H1 (cell line): ENCODE data around the gene CIC. TPM values are rescaled to one million over a fixed set of nuclear protein-coding genes. Genes with fewer than 3 reads are reported as not detected.

Experiments
- CTCF ChIA-PET: fragments of 300-600 bp; sonication (Branson Sonifier 250); formaldehyde crosslinking; loops from one replicate; lab custom pipeline; 2021; ENCODE audit not compliant: partially characterized antibody; lab: Charles Lee
- POLR2A ChIA-PET: fragments of 300-600 bp; sonication (Branson Sonifier 250); formaldehyde crosslinking; loops from one replicate; lab custom pipeline; 2021; ENCODE audit warnings: inconsistent platforms; ENCODE audit not compliant: partially characterized antibody; lab: Charles Lee
- DNase-seq, 2 experiments: peaks; one replicate each; pipeline versions ENCODE4 v3.0.0 to v3.0.0-alpha.2; 2010 to 2022; ENCODE audit warnings: low spot score in 2 of 2, low read depth in 1 of 2, mixed read lengths in 1 of 2
- FAIRE-seq: peaks from 2 replicates; lab custom pipeline; 2011; peaks lifted over from hg19 to GRCh38; lab: Jason Lieb, UNC
- H2AFZ ChIP-seq: 2 replicates; pipeline ENCODE4 v1.8.1; 2012; ENCODE audit warnings: low read length, inconsistent platforms
- H2AK5ac ChIP-seq: 2 replicates; pipeline ENCODE4 v1.6.1; 2013; ENCODE audit warnings: low read depth, low read length
- H2BK120ac ChIP-seq: replicated peaks from 2 replicates; pipeline ENCODE3; 2013; ENCODE audit warnings: low read depth, low read length, inconsistent platforms
- H2BK12ac ChIP-seq: 2 replicates; pipeline ENCODE4 v1.6.1; 2013; ENCODE audit warnings: low read depth, low read length
- H2BK15ac ChIP-seq: 2 replicates; pipeline ENCODE4 v1.6.1; 2013; ENCODE audit warnings: low read length
- H2BK20ac ChIP-seq: 2 replicates; pipeline ENCODE4 v1.6.1; 2013; ENCODE audit warnings: low read length
- H2BK5ac ChIP-seq: 2 replicates; pipeline ENCODE4 v1.6.1; 2013; ENCODE audit warnings: low read depth, low read length
- H3K14ac ChIP-seq: 2 replicates; pipeline ENCODE4 v1.6.1; 2013; ENCODE audit warnings: inconsistent platforms; ENCODE audit not compliant: insufficient read length
- H3K18ac ChIP-seq: 2 replicates; pipeline ENCODE4 v1.6.1; 2013; ENCODE audit warnings: low read length; ENCODE audit errors: extremely low read depth
- H3K23ac ChIP-seq: 2 replicates; pipeline ENCODE4 v1.6.1; 2013; ENCODE audit warnings: inconsistent platforms; ENCODE audit not compliant: insufficient read length
- H3K23me2 ChIP-seq: 2 replicates; pipeline ENCODE4 v1.6.1; 2013; ENCODE audit warnings: low read depth, low read length
- H3K27ac ChIP-seq: 2 replicates; pipeline ENCODE4 v1.6.1; 2011; ENCODE audit warnings: low read depth, low read length, inconsistent platforms
- H3K27me3 ChIP-seq, 4 experiments: replicated peaks in 1 of 4; 1 replicate in 1 of 4; 2 replicates in 3 of 4; pipeline versions ENCODE4 v1.6.1 to v1.8.1; 2011 to 2013; ENCODE audit warnings: low read length in 3 of 4, mild to moderate bottlenecking in 3 of 4, inconsistent platforms in 2 of 4, mixed read lengths in 2 of 4, moderate library complexity in 1 of 4; ENCODE audit not compliant: control insufficient read depth in 3 of 4, insufficient read depth in 3 of 4; ENCODE audit errors: extremely low read depth in 1 of 4
- H3K36me3 ChIP-seq, 4 experiments: 2 replicates each; pipeline versions ENCODE4 v1.6.1 to v1.8.1; 2011 to 2013; ENCODE audit warnings: mild to moderate bottlenecking in 4 of 4, low read length in 3 of 4, moderate library complexity in 2 of 4, control low read depth in 1 of 4, inconsistent platforms in 1 of 4; ENCODE audit not compliant: insufficient read depth in 4 of 4, control insufficient read depth in 2 of 4
- H3K4ac ChIP-seq: replicated peaks from 2 replicates; pipeline ENCODE3; 2013; ENCODE audit warnings: low read length, low read depth, mixed read lengths, inconsistent platforms; ENCODE audit not compliant: insufficient read length
- H3K4me1 ChIP-seq, 4 experiments: replicated peaks in 1 of 4; 1 replicate in 1 of 4; 2 replicates in 3 of 4; pipeline versions ENCODE4 v1.6.1 to v1.8.1; 2011 to 2013; ENCODE audit warnings: low read length in 3 of 4, inconsistent platforms in 2 of 4, mixed read lengths in 1 of 4; ENCODE audit not compliant: insufficient read depth in 4 of 4, control insufficient read depth in 3 of 4
- H3K4me2 ChIP-seq, 2 experiments: 2 replicates each; pipeline versions ENCODE4 v1.6.1 to v1.8.1; 2011 to 2013; ENCODE audit warnings: low read depth in 2 of 2, low read length in 2 of 2, control low read depth in 1 of 2, inconsistent platforms in 1 of 2, mild to moderate bottlenecking in 1 of 2; ENCODE audit not compliant: insufficient read depth in 1 of 2
- H3K4me3 ChIP-seq, 4 experiments: fragments of 200-600, 300-600 bp in 1 of 4; sonication (generic), shearing (Covaris generic), sonication (Bioruptor Twin) in 1 of 4; 2 replicates each; pipeline versions ENCODE4 v1.5.1 to v1.8.1; 2011 to 2016; ENCODE audit warnings: low read length in 4 of 4, low read depth in 3 of 4, control low read depth in 2 of 4, inconsistent platforms in 2 of 4, mild to moderate bottlenecking in 2 of 4, mixed read lengths in 1 of 4, moderate library complexity in 1 of 4; ENCODE audit not compliant: insufficient read depth in 2 of 4; ENCODE audit errors: extremely low read depth in 1 of 4
- H3K56ac ChIP-seq: replicated peaks from 2 replicates; pipeline ENCODE3; 2013; ENCODE audit warnings: low read depth, mild to moderate bottlenecking, mixed read lengths, low read length, inconsistent platforms; ENCODE audit not compliant: insufficient read length
- H3K79me1 ChIP-seq: 2 replicates; pipeline ENCODE4 v1.6.1; 2013; ENCODE audit warnings: low read depth, low read length, control low read depth
- H3K79me2 ChIP-seq, 2 experiments: 2 replicates each; pipeline versions ENCODE4 v1.6.1 to v1.8.1; 2012 to 2013; ENCODE audit warnings: low read length in 2 of 2, mild to moderate bottlenecking in 2 of 2, inconsistent platforms in 1 of 2; ENCODE audit not compliant: insufficient read depth in 2 of 2, control insufficient read depth in 1 of 2
- H3K9ac ChIP-seq, 4 experiments: replicated peaks in 1 of 4; 1 replicate in 1 of 4; 2 replicates in 3 of 4; pipeline versions ENCODE4 v1.6.1 to v1.8.1; 2011 to 2013; ENCODE audit warnings: low read depth in 3 of 4, low read length in 3 of 4, control low read depth in 2 of 4, mild to moderate bottlenecking in 2 of 4, moderate library complexity in 2 of 4, inconsistent platforms in 1 of 4; ENCODE audit errors: extremely low read depth in 1 of 4
- H3K9me3 ChIP-seq, 2 experiments: 2 replicates each; pipeline versions ENCODE4 v1.6.1 to v1.8.1; 2012 to 2013; ENCODE audit warnings: mild to moderate bottlenecking in 2 of 2, moderate library complexity in 2 of 2, control low read depth in 1 of 2, inconsistent platforms in 1 of 2, low read depth in 1 of 2, low read length in 1 of 2, mixed read lengths in 1 of 2; ENCODE audit not compliant: insufficient read depth in 2 of 2
- H4K20me1 ChIP-seq, 2 experiments: replicated peaks in 1 of 2; 2 replicates each; pipeline versions ENCODE3 to v1.8.1; 2011 to 2013; ENCODE audit warnings: inconsistent platforms in 2 of 2, low read length in 2 of 2, mild to moderate bottlenecking in 1 of 2; ENCODE audit not compliant: insufficient read depth in 2 of 2, control insufficient read depth in 1 of 2
- H4K5ac ChIP-seq: 2 replicates; pipeline ENCODE4 v1.6.1; 2013; ENCODE audit warnings: low read length, low read depth, mixed read lengths, inconsistent platforms; ENCODE audit not compliant: insufficient read length
- H4K8ac ChIP-seq: 2 replicates; pipeline ENCODE4 v1.8.0; 2013; ENCODE audit warnings: mild to moderate bottlenecking, moderate library complexity, low read length, inconsistent platforms; ENCODE audit not compliant: insufficient read depth; ENCODE audit errors: extremely low read depth
- H4K91ac ChIP-seq: replicated peaks from 2 replicates; pipeline ENCODE3; 2013; ENCODE audit warnings: low read length, mixed read lengths, inconsistent platforms; ENCODE audit not compliant: insufficient read length
- ATF2 ChIP-seq: IDR thresholded peaks from 2 replicates; pipeline ENCODE4 v1.6.1; 2012; ENCODE audit warnings: low read length, inconsistent platforms
- CTBP2 ChIP-seq: IDR thresholded peaks from 2 replicates; pipeline ENCODE4 v1.7.0; 2011; ENCODE audit warnings: borderline replicate concordance, mild to moderate bottlenecking, moderate library complexity, mixed read lengths, low read length; ENCODE audit not compliant: insufficient read depth, insufficient read length
- KDM4A ChIP-seq: IDR thresholded peaks from one replicate; pipeline ENCODE4 v1.7.1; 2012; ENCODE audit warnings: low read depth, mild to moderate bottlenecking, moderate library complexity, low read length, inconsistent platforms; ENCODE audit not compliant: severe bottlenecking
- KDM5A ChIP-seq: fragments of 200-600 bp; IDR thresholded peaks from 2 replicates; pipeline ENCODE4 v1.7.1; 2012; ENCODE audit warnings: mild to moderate bottlenecking, low read length, inconsistent platforms, mixed read lengths
- POLR2AphosphoS5 ChIP-seq: IDR thresholded peaks from 2 replicates; pipeline ENCODE4 v1.6.1; 2011; ENCODE audit warnings: low read depth, low read length
- RAD21 ChIP-seq, 2 experiments: IDR thresholded peaks in 1 of 2; conservative IDR thresholded peaks in 1 of 2; 2 replicates each; pipeline ENCODE4 v1.6.1; 2011; ENCODE audit warnings: low read depth in 2 of 2, low read length in 2 of 2, improper control_type of control experiment in 1 of 2, inconsistent platforms in 1 of 2, mild to moderate bottlenecking in 1 of 2, moderate library complexity in 1 of 2
- RNF2 ChIP-seq: fragments of 200-900, 300-1000 bp; sonication (generic); IDR thresholded peaks from 2 replicates; pipeline ENCODE4 v1.7.1; 2016; ENCODE audit warnings: borderline replicate concordance, low read depth, mild to moderate bottlenecking, antibody characterized with exemption, low read length; ENCODE audit not compliant: poor library complexity, severe bottlenecking; ENCODE audit errors: missing control alignments
- SIX5 ChIP-seq: IDR thresholded peaks from 2 replicates; pipeline ENCODE4 v1.6.1; 2011; ENCODE audit warnings: mild to moderate bottlenecking, low read depth, low read length
- SUZ12 ChIP-seq: fragments of 200-600 bp; sonication (generic); IDR thresholded peaks from 2 replicates; pipeline ENCODE4 v1.6.1; 2012; ENCODE audit warnings: mild to moderate bottlenecking, inconsistent platforms, low read length, moderate library complexity, mixed read lengths
- TAF7 ChIP-seq: optimal IDR thresholded peaks from 2 replicates; pipeline ENCODE3; 2011; ENCODE audit warnings: low read depth, mild to moderate bottlenecking, inconsistent platforms, low read length, moderate library complexity, borderline replicate concordance
- TCF12 ChIP-seq: IDR thresholded peaks from 2 replicates; pipeline ENCODE4 v1.6.1; 2011; ENCODE audit warnings: low read depth, mild to moderate bottlenecking, low read length
- WGBS, 2 experiments: shearing (Covaris generic) in 1 of 2; methylation state at CpG; one replicate each; pipeline versions ENCODE4 v1.1.6 to v1.1.7; 2013 to 2015; ENCODE audit warnings: low lambda C conversion rate in 2 of 2, mixed read lengths in 2 of 2, inconsistent platforms in 1 of 2, low coverage in 1 of 2, missing lambda C conversion rate in 1 of 2; ENCODE audit not compliant: insufficient replicate concordance in 2 of 2, insufficient coverage in 1 of 2, insufficient read length in 1 of 2; ENCODE audit errors: extremely low coverage in 1 of 2, missing lambda C conversion rate in 1 of 2; 5-methylcytosine and 5-hydroxymethylcytosine counted together
- polyA plus RNA-seq, 7 experiments: library from polyadenylated mRNA; depleted of rRNA in 3 of 7; stranded (reverse) in 5 of 7; unstranded in 2 of 7; fragments of >200 nt in 5 of 7; fragments of 200-250 nt in 2 of 7; gene quantifications; 1 replicate in 5 of 7; 2 replicates in 1 of 7; 4 replicates in 1 of 7; pipeline versions ENCODE4 v1.2.1 to v1.2.3, GENCODE V29; 2011 to 2013; ENCODE audit warnings: missing spikeins in 2 of 7, mixed read lengths in 2 of 7
- total RNA-seq: library from RNA; stranded (reverse); fragmentation: NEBNext Ultra II Directional; extraction: Animal tissue kit (Norgen Biotek cat#: 25700); gene quantifications from 2 replicates; pipeline ENCODE4 v1.2.1, GENCODE V29; 2021

Gene CIC
- total and polyA plus RNA-seq, 2 of the 8 experiments (the other 6 are each of a cell fraction or from before 2014, with no cell fraction given) = 13.2 to 43.6 TPM

- no peak overlapping the region for H3K56ac ChIP-seq
- CTCF ChIA-PET = no interaction called here
- H4K91ac ChIP-seq = no peak overlapping the region
- H3K4me1 ChIP-seq = no peaks in the 10 kb centered on the region; a peak in 1 of 7 replicates
- no peak overlapping the region for H2AK5ac ChIP-seq
- no peak overlapping the region for H3K23ac ChIP-seq
- no peak overlapping the region for H3K14ac ChIP-seq
- H2BK120ac ChIP-seq = no peak overlapping the region
- no peak overlapping the region for H2AFZ ChIP-seq
- POLR2A ChIA-PET = no interaction called here
- no peak overlapping the region for H3K18ac ChIP-seq
- no peak for DNase-seq
- no peak overlapping the region for H4K5ac ChIP-seq
- H2BK5ac ChIP-seq = no peak overlapping the region
- no peak overlapping the region for H3K4ac ChIP-seq
- no peak overlapping the region for H2BK20ac ChIP-seq
- no peak overlapping the region for H3K4me3 ChIP-seq
- WGBS, 2 experiments = 86% methylated on average over 7 of the region's 7 CpGs; no CpG with 5 or more reads in 1 of the 2 experiments
- no peak for FAIRE-seq
- peaks cover 0 to 8% (median 2%) of the 10 kb centered on the region in 4 experiments; a peak in 1 of 8 replicates for H3K36me3 ChIP-seq
- H3K79me1 ChIP-seq = peaks cover 2% of the 10 kb centered on the region; the same call in 1 of the 2 replicates
- H3K27ac ChIP-seq = no peak overlapping the region
- no peak overlapping the region for H4K8ac ChIP-seq
- H3K27me3 ChIP-seq = no peaks in the 10 kb centered on the region
- H3K9ac ChIP-seq = no peak overlapping the region
- H3K79me2 ChIP-seq = no peaks in the 10 kb centered on the region; a peak in 1 of 4 replicates
- no peak overlapping the region for H2BK12ac ChIP-seq
- no peaks in the 10 kb centered on the region for H3K9me3 ChIP-seq
- no peaks in the 10 kb centered on the region; the same call in 1 of the 2 replicates for H3K23me2 ChIP-seq
- H4K20me1 ChIP-seq = peaks cover 0 to 11% of the 10 kb centered on the region in 2 experiments
- H2BK15ac ChIP-seq = no peak overlapping the region
- H3K4me2 ChIP-seq = no peak overlapping the region
- TF ChIP-seq SIX5 (no peak), POLR2AphosphoS5 (no peak), TAF7 (no peak), TCF12 (no peak), SUZ12 (no peak), RAD21 (IDR thresholded peaks at IDR 0.05 in 1 of 2, conservative IDR thresholded peaks at IDR 0.05 in 1 of 2; ENCODE audit: low read depth in 2 of 2, low read length in 2 of 2) (no peak), RNF2 (no peak), CTBP2 (no peak), ATF2 (no peak), KDM4A (no peak), KDM5A (no peak)
Measured at GRCh38 chr19:42335374-42335936, 66.4 kb downstream of the CIC start.
